ENCODE measurements around the gene ADTRP. TPM values are rescaled to one million over a fixed set of nuclear protein-coding genes. Genes with fewer than 3 reads are reported as not detected.

The ADTRP gene
- total and polyA plus RNA-seq, 10 of the 15 experiments (the other 5 are each of a cell fraction or from before 2014, with no cell fraction given) = 0.10 to 2.6 (median 2.1) TPM

- TF ChIP-seq MYC (IDR thresholded peaks at IDR 0.05; ENCODE audit: insufficient read depth, insufficient read length, insufficient replicate concordance, low read length, severe bottlenecking) (no peak), ZNF592 (IDR thresholded peaks at IDR 0.05) (no peak), HDAC6 (IDR thresholded peaks at IDR 0.05; ENCODE audit: unreplicated experiment) (no peak)
Observed at GRCh38 chr6:11688425-11688709, 90.2 kb downstream of the ADTRP start (continued).

GRCh38 chr6:11685481-11686093 lies 93.0 kb downstream of the ADTRP start:
- Histone ChIP-seq H3K9ac (ENCODE audit: control insufficient read depth, insufficient read depth, low read length) (no peak overlapping the region), H3K27me3 (replicated peaks in 1 of 2; ENCODE audit: control insufficient read depth in 2 of 2, insufficient read depth in 2 of 2, low read length in 1 of 2) (no peaks in the 10 kb centered on the region), H3K79me2 (ENCODE audit: control insufficient read depth, insufficient read depth, low read length) (no peaks in the 10 kb centered on the region), H3K4me2 (ENCODE audit: control insufficient read depth, insufficient read depth) (no peak overlapping the region), H2AFZ (ENCODE audit: control insufficient read depth, low read depth, low read length) (no peak overlapping the region), H3K36me3 (ENCODE audit: control insufficient read depth in 2 of 2, insufficient read depth in 2 of 2, low read length in 1 of 2) (no peaks in the 10 kb centered on the region), H3K27ac (ENCODE audit: control insufficient read depth, insufficient read depth) (no peak overlapping the region), H3K4me1 (ENCODE audit: control insufficient read depth, insufficient read depth, low read length) (no peaks in the 10 kb centered on the region), H4K20me1 (ENCODE audit: control insufficient read depth, insufficient read depth) (no peaks in the 10 kb centered on the region), H3K9me3 (replicated peaks; ENCODE audit: control insufficient read depth, insufficient read depth, low read length) (peaks cover 3% of the 10 kb centered on the region; the same call in 2 of the 3 replicates), H3K4me3 (no peak overlapping the region)
- ChIA-PET SMC1A (ENCODE audit: uncharacterized antibody, unreplicated experiment) (no interaction called here), RAD21 (ENCODE audit: unreplicated experiment) (no interaction called here), POLR2A (interaction anchor here (0.6 kb wide), 1 partner anchor 50 kb away, joined by 3 read pairs; no protein-coding TSS in a partner anchor), CTCF (interaction anchor here (1.1 kb wide), 2 partner anchors 12 to 18 kb away, joined by 3 read pairs; no protein-coding TSS in a partner anchor)
- TF ChIP-seq NFIC (IDR thresholded peaks at IDR 0.05; ENCODE audit: low read depth, low read length) (no peak), POLR2A (IDR thresholded peaks at IDR 0.05; ENCODE audit: low read depth, low read length) (no peak), CEBPZ (IDR thresholded peaks at IDR 0.05; ENCODE audit: low read depth, low read length) (no peak), ASH2L (IDR thresholded peaks at IDR 0.05; ENCODE audit: borderline replicate concordance, low read depth) (no peak), TCF12 (IDR thresholded peaks at IDR 0.05; ENCODE audit: low read depth, low read length) (no peak), YBX1 (IDR thresholded peaks at IDR 0.05) (no peak), BCL11A (IDR thresholded peaks at IDR 0.05; ENCODE audit: low read depth, low read length) (no peak), WRNIP1 (IDR thresholded peaks at IDR 0.05; ENCODE audit: borderline replicate concordance, low read depth, low read length) (no peak), SMAD1 (IDR thresholded peaks at IDR 0.05; ENCODE audit: low read depth, partially characterized antibody) (no peak)
- TF ChIP-seq, protein P1, sequence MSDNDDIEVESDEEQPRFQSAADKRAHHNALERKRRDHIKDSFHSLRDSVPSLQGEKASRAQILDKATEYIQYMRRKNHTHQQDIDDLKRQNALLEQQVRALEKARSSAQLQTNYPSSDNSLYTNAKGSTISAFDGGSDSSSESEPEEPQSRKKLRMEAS (IDR thresholded peaks at IDR 0.05; ENCODE audit: low read depth, low read length) = no peak
- in situ Hi-C loops (cut with MboI) = no loop called here
- intact Hi-C loops (cut with micrococcal nuclease; ENCODE audit: unreplicated experiment) = no loop called here
- FAIRE-seq (no peak), ATAC-seq (no peak), DNase-seq (ENCODE audit: low read depth, low spot score) (no peak)
- 67% methylated on average over 3 of the region's 3 CpGs for WGBS (ENCODE audit: insufficient coverage, insufficient replicate concordance, low lambda C conversion rate, missing lambda C conversion rate)
- BruUV-seq (replicated peaks) = no TSS peak
